GM23338 (cell line): Measurements from ENCODE around the gene SIDT1. TPM values are rescaled to one million over a fixed set of nuclear protein-coding genes. Genes with fewer than 3 reads are reported as not detected.

Source experiments
- ATAC-seq: fragments of 200-7000 bp; cut with Tn5 transposase; 3 replicates; pipeline ENCODE4 v1.9.1; 2020
- DNase-seq: peaks from one replicate; pipeline ENCODE4 v3.0.0-alpha.2; 2015; ENCODE audit warnings: low spot score
- H2AFZ ChIP-seq: fragments of 200-600 bp; sonication (generic); 2 replicates; pipeline ENCODE4 v1.8.0; 2016; ENCODE audit warnings: antibody characterized with exemption, mild to moderate bottlenecking, moderate library complexity
- H3F3A ChIP-seq: fragments of 200-600 bp; sonication (generic); replicated peaks from 2 replicates; pipeline ENCODE4 v1.8.0; 2017; ENCODE audit warnings: antibody characterized with exemption, mixed run types, low read depth
- H3K27ac ChIP-seq: fragments of 200-600 bp; sonication (generic); 2 replicates; pipeline ENCODE4 v1.6.1; 2016; ENCODE audit warnings: low read depth
- H3K27me3 ChIP-seq: fragments of 200-600 bp; sonication (generic); 2 replicates; pipeline ENCODE4 v1.8.0; 2016; ENCODE audit warnings: mild to moderate bottlenecking, mixed run types, moderate library complexity; ENCODE audit not compliant: insufficient read depth
- H3K36me3 ChIP-seq: fragments of 200-600 bp; sonication (generic); 2 replicates; pipeline ENCODE4 v1.8.0; 2016; ENCODE audit warnings: mild to moderate bottlenecking; ENCODE audit not compliant: insufficient read depth
- H3K4me1 ChIP-seq: fragments of 200-600 bp; sonication (generic); 2 replicates; pipeline ENCODE4 v1.8.0; 2016; ENCODE audit warnings: mild to moderate bottlenecking, moderate library complexity; ENCODE audit not compliant: insufficient read depth
- H3K4me2 ChIP-seq: fragments of 200-600 bp; sonication (generic); 2 replicates; pipeline ENCODE4 v1.7.1; 2017; ENCODE audit warnings: mixed run types
- H3K4me3 ChIP-seq: fragments of 200-600 bp; sonication (generic); 2 replicates; pipeline ENCODE4 v1.6.1; 2016; ENCODE audit warnings: mixed run types
- H3K79me2 ChIP-seq: fragments of 200-600 bp; sonication (generic); replicated peaks from 2 replicates; pipeline ENCODE4 v1.8.0; 2017; ENCODE audit warnings: mild to moderate bottlenecking; ENCODE audit not compliant: insufficient read depth
- H3K9me2 ChIP-seq: fragments of 200-600 bp; sonication (generic); 2 replicates; pipeline ENCODE4 v1.8.0; 2017; ENCODE audit not compliant: insufficient read depth
- H4K20me1 ChIP-seq: fragments of 200-600 bp; sonication (generic); replicated peaks from 2 replicates; pipeline ENCODE4 v1.8.0; 2017; ENCODE audit warnings: mild to moderate bottlenecking; ENCODE audit not compliant: insufficient read depth
- H3K27ac Mint-ChIP-seq: 2 replicates; pipeline ENCODE4 v1.8.0; 2020; ENCODE audit warnings: inconsistent platforms, mild to moderate bottlenecking, moderate library complexity, mixed read lengths
- H3K27me3 Mint-ChIP-seq: 3 replicates; pipeline ENCODE4 v1.8.0; 2022; ENCODE audit warnings: low read depth, mild to moderate bottlenecking, moderate library complexity, mixed read lengths, inconsistent platforms; ENCODE audit not compliant: insufficient read depth, poor library complexity
- H3K36me3 Mint-ChIP-seq: 3 replicates; pipeline ENCODE4 v1.8.0; 2021; ENCODE audit warnings: low read depth, mild to moderate bottlenecking, inconsistent platforms, moderate library complexity, mixed read lengths
- H3K4me1 Mint-ChIP-seq: 3 replicates; pipeline ENCODE4 v1.8.0; 2020; ENCODE audit warnings: mild to moderate bottlenecking, inconsistent platforms, mixed read lengths
- H3K4me3 Mint-ChIP-seq: 3 replicates; pipeline ENCODE4 v1.8.0; 2021; ENCODE audit warnings: moderate library complexity, mild to moderate bottlenecking, inconsistent platforms, mixed read lengths
- H3K9me3 Mint-ChIP-seq: 3 replicates; pipeline ENCODE4 v1.8.0; 2020; ENCODE audit warnings: moderate library complexity, mild to moderate bottlenecking, inconsistent platforms, mixed read lengths
- CTCF ChIP-seq, 2 experiments: fragments of 200-600 bp in 1 of 2; sonication (generic) in 1 of 2; conservative IDR thresholded peaks; 2 replicates each; pipeline versions ENCODE4 v1.5.1 to v1.6.1; 2016 to 2017; ENCODE audit warnings: antibody characterized with exemption in 2 of 2, low read depth in 2 of 2, mild to moderate bottlenecking in 2 of 2, moderate library complexity in 1 of 2
- ETS1 ChIP-seq: IDR thresholded peaks from 2 replicates; pipeline ENCODE4 v1.6.1; 2016; ENCODE audit warnings: antibody characterized with exemption
- EZH2 ChIP-seq: fragments of 200-600 bp; sonication (generic); IDR thresholded peaks from one replicate; pipeline ENCODE4 v1.8.0; 2017; ENCODE audit warnings: antibody characterized with exemption, mild to moderate bottlenecking, low read depth; ENCODE audit not compliant: unreplicated experiment
- NANOG ChIP-seq: IDR thresholded peaks from 2 replicates; pipeline ENCODE4 v1.6.1; 2016; ENCODE audit warnings: antibody characterized with exemption, borderline replicate concordance
- REST ChIP-seq: IDR thresholded peaks from one replicate; pipeline ENCODE4 v1.6.1; 2018; ENCODE audit warnings: antibody characterized with exemption; ENCODE audit not compliant: unreplicated experiment
- STAT1 ChIP-seq: IDR thresholded peaks from one replicate; pipeline ENCODE4 v1.6.1; 2016; ENCODE audit warnings: antibody characterized with exemption; ENCODE audit not compliant: unreplicated experiment
- ZNF331 ChIP-seq: fragments of 250-450 bp; sonication (Bioruptor Pico); IDR thresholded peaks from 2 replicates; pipeline ENCODE4 v1.5.0; 2020; ENCODE audit warnings: low read depth, mild to moderate bottlenecking, moderate library complexity
- polyA plus RNA-seq: library from polyadenylated mRNA; unstranded; fragments of >200 nt; fragmentation: Nextera tagmentation; extraction: Ambion mirVana; gene quantifications from 2 replicates; pipeline ENCODE4 v1.2.1, GENCODE V29; 2016
- total RNA-seq: library from RNA; depleted of rRNA; stranded (reverse); fragments of >200 nt; shearing (Covaris generic); gene quantifications from 2 replicates; pipeline ENCODE4 v1.2.3, GENCODE V29; 2014

Gene SIDT1
- total and polyA plus RNA-seq, 2 experiments from 2014 or later, result 0.10 TPM; not detected in 1

- no peak for TF ChIP-seq REST
- no peak for TF ChIP-seq STAT1
- TF ChIP-seq ETS1, result no peak
- TF ChIP-seq ZNF331, result no peak
- TF ChIP-seq NANOG, result no peak
- TF ChIP-seq CTCF (conservative IDR thresholded peaks at IDR 0.05; ENCODE audit: low read depth in 2 of 2), result 0 out of 4 replicates have a peak, but pooled peaks of 1 of the 2 experiments have one; percentile 5
These were observed 561 bp downstream of the SIDT1 start (continued) for GRCh38 chr3:113532698-113533533.

GRCh38 chr3:113533534-113533892, 1.2 kb downstream of the SIDT1 start:
- ATAC-seq (no peak), DNase-seq (no peak)
- Mint-ChIP-seq H3K36me3 (no peaks in the 10 kb centered on the region), H3K4me1 (peaks cover 10% of the 10 kb centered on the region; the same call in 1 of the 3 replicates), H3K27me3 (peaks cover 46% of the 10 kb centered on the region), H3K9me3 (no peaks in the 10 kb centered on the region; the same call in 1 of the 3 replicates), H3K4me3 (peak overlapping the region; percentile 86), H3K27ac (no peak overlapping the region)
- Histone ChIP-seq H3K4me3 (peak overlapping the region; percentile 67), H3K9me2 (no peaks in the 10 kb centered on the region), H3K27me3 (peaks cover 73% of the 10 kb centered on the region), H3K27ac (no peak overlapping the region), H3K36me3 (no peaks in the 10 kb centered on the region), H2AFZ (peak overlapping the region; percentile 98), H4K20me1 (no peaks in the 10 kb centered on the region), H3K4me1 (peaks cover 7% of the 10 kb centered on the region; the same call in 1 of the 2 replicates), H3K79me2 (no peaks in the 10 kb centered on the region), H3K4me2 (peak overlapping the region; percentile 91), H3F3A (no peaks in the 10 kb centered on the region)
- TF ChIP-seq NANOG (no peak), EZH2 (peak; percentile 62)
